HEK293 (cell line): Measurements from ENCODE around the gene PIK3R3.

ENCODE experiments used
- BCL11B ChIP-seq: fragments of 450-650 bp; formaldehyde crosslinking; IDR thresholded peaks from 2 replicates; pipeline ENCODE4 v1.5.1; 2016; ENCODE audit warnings: low read depth, missing biosample characterization, missing genetic modification characterization
- GLIS1 ChIP-seq: fragments of 450-650 bp; formaldehyde crosslinking; IDR thresholded peaks from 2 replicates; pipeline ENCODE4 v1.5.1; 2016; ENCODE audit warnings: missing biosample characterization, missing genetic modification characterization
- KLF1 ChIP-seq: fragments of 450-650 bp; formaldehyde crosslinking; IDR thresholded peaks from 2 replicates; pipeline ENCODE4 v1.5.1; 2016; ENCODE audit warnings: missing biosample characterization, missing genetic modification characterization
- KLF10 ChIP-seq: fragments of 450-650 bp; IDR thresholded peaks from 2 replicates; pipeline ENCODE4 v1.5.1; 2018; ENCODE audit warnings: missing biosample characterization, mild to moderate bottlenecking, missing genetic modification characterization
- KLF7 ChIP-seq: fragments of 450-650 bp; formaldehyde crosslinking; IDR thresholded peaks from 2 replicates; pipeline ENCODE4 v1.5.1; 2016; ENCODE audit warnings: missing biosample characterization, missing genetic modification characterization, borderline replicate concordance
- OSR2 ChIP-seq: fragments of 450-650 bp; formaldehyde crosslinking; IDR thresholded peaks from 2 replicates; pipeline ENCODE4 v1.5.1; 2016; ENCODE audit warnings: missing biosample characterization, missing genetic modification characterization
- SCRT2 ChIP-seq: fragments of 450-650 bp; formaldehyde crosslinking; IDR thresholded peaks from 2 replicates; pipeline ENCODE4 v1.5.1; 2016; ENCODE audit warnings: missing biosample characterization, missing genetic modification characterization
- SP7 ChIP-seq: fragments of 450-650 bp; formaldehyde crosslinking; IDR thresholded peaks from 2 replicates; pipeline ENCODE4 v1.5.1; 2016; ENCODE audit warnings: missing biosample characterization, missing genetic modification characterization
- ZBTB1 ChIP-seq: fragments of 450-650 bp; formaldehyde crosslinking; IDR thresholded peaks from 2 replicates; pipeline ENCODE4 v1.5.1; 2016; ENCODE audit warnings: missing biosample characterization, missing genetic modification characterization
- ZBTB17 ChIP-seq: fragments of 450-650 bp; formaldehyde crosslinking; IDR thresholded peaks from 2 replicates; pipeline ENCODE4 v1.5.1; 2016; ENCODE audit warnings: missing biosample characterization, missing genetic modification characterization
- ZBTB8A ChIP-seq: fragments of 450-650 bp; formaldehyde crosslinking; IDR thresholded peaks from 2 replicates; pipeline ENCODE4 v1.5.1; 2016; ENCODE audit warnings: missing biosample characterization, missing genetic modification characterization
- ZNF140 ChIP-seq: fragments of 450-650 bp; formaldehyde crosslinking; IDR thresholded peaks from 2 replicates; pipeline ENCODE4 v1.5.1; 2016; ENCODE audit warnings: missing biosample characterization, missing genetic modification characterization
- ZNF146 ChIP-seq: fragments of 450-650 bp; formaldehyde crosslinking; IDR thresholded peaks from 2 replicates; pipeline ENCODE4 v1.5.1; 2016; ENCODE audit warnings: missing biosample characterization, missing genetic modification characterization
- ZNF19 ChIP-seq: fragments of 450-650 bp; formaldehyde crosslinking; IDR thresholded peaks from 2 replicates; pipeline ENCODE4; 2016; ENCODE audit warnings: missing biosample characterization, missing genetic modification characterization, low read depth
- ZNF214 ChIP-seq: fragments of 450-650 bp; formaldehyde crosslinking; IDR thresholded peaks from 2 replicates; pipeline ENCODE4 v1.5.1; 2017; ENCODE audit warnings: missing biosample characterization, mild to moderate bottlenecking, missing genetic modification characterization, borderline replicate concordance
- ZNF223 ChIP-seq: fragments of 450-650 bp; formaldehyde crosslinking; IDR thresholded peaks from 2 replicates; pipeline ENCODE4 v1.5.1; 2016; ENCODE audit warnings: missing biosample characterization, missing genetic modification characterization
- ZNF248 ChIP-seq: fragments of 450-650 bp; formaldehyde crosslinking; IDR thresholded peaks from 2 replicates; pipeline ENCODE4 v1.5.1; 2017; ENCODE audit warnings: missing biosample characterization, missing genetic modification characterization
- ZNF341 ChIP-seq: fragments of 450-650 bp; formaldehyde crosslinking; IDR thresholded peaks from 2 replicates; pipeline ENCODE4; 2016; ENCODE audit warnings: low read depth, missing biosample characterization, missing genetic modification characterization
- ZNF514 ChIP-seq: fragments of 450-650 bp; formaldehyde crosslinking; IDR thresholded peaks from 2 replicates; pipeline ENCODE4 v1.5.1; 2016; ENCODE audit warnings: missing biosample characterization, missing genetic modification characterization
- ZNF530 ChIP-seq: fragments of 450-650 bp; formaldehyde crosslinking; IDR thresholded peaks from 2 replicates; pipeline ENCODE4 v1.5.1; 2016; ENCODE audit warnings: low read depth, missing biosample characterization, missing genetic modification characterization
- ZNF548 ChIP-seq: fragments of 450-650 bp; formaldehyde crosslinking; IDR thresholded peaks from 2 replicates; pipeline ENCODE4 v1.5.1; 2016; ENCODE audit warnings: missing biosample characterization, missing genetic modification characterization
- ZNF555 ChIP-seq: fragments of 450-650 bp; formaldehyde crosslinking; conservative IDR thresholded peaks from 2 replicates; pipeline ENCODE4 v1.5.1; 2017; ENCODE audit warnings: missing biosample characterization, mild to moderate bottlenecking, missing genetic modification characterization, inconsistent platforms
- ZNF610 ChIP-seq: fragments of 450-650 bp; formaldehyde crosslinking; IDR thresholded peaks from 2 replicates; pipeline ENCODE4 v1.5.1; 2016; ENCODE audit warnings: missing biosample characterization, missing genetic modification characterization, borderline replicate concordance
- ZNF658 ChIP-seq: fragments of 450-650 bp; formaldehyde crosslinking; IDR thresholded peaks from 2 replicates; pipeline ENCODE4; 2016; ENCODE audit warnings: missing biosample characterization, missing genetic modification characterization
- ZNF670 ChIP-seq: fragments of 450-650 bp; formaldehyde crosslinking; IDR thresholded peaks from 2 replicates; pipeline ENCODE4 v1.5.1; 2016; ENCODE audit warnings: missing biosample characterization, missing genetic modification characterization, low read depth
- ZNF677 ChIP-seq: fragments of 450-650 bp; IDR thresholded peaks from 2 replicates; pipeline ENCODE4 v1.5.0; 2018; ENCODE audit warnings: missing biosample characterization, mild to moderate bottlenecking, missing genetic modification characterization, moderate library complexity
- ZNF747 ChIP-seq: fragments of 450-650 bp; formaldehyde crosslinking; IDR thresholded peaks from 2 replicates; pipeline ENCODE4 v1.5.1; 2016; ENCODE audit warnings: missing biosample characterization, missing genetic modification characterization
- ZNF776 ChIP-seq: fragments of 450-650 bp; formaldehyde crosslinking; IDR thresholded peaks from 2 replicates; pipeline ENCODE4 v1.5.0; 2017; ENCODE audit warnings: missing biosample characterization, missing genetic modification characterization, borderline replicate concordance
- ZNF791 ChIP-seq: fragments of 450-650 bp; formaldehyde crosslinking; IDR thresholded peaks from 2 replicates; pipeline ENCODE4 v1.5.1; 2016; ENCODE audit warnings: missing biosample characterization, missing genetic modification characterization
- ZNF837 ChIP-seq: fragments of 450-650 bp; formaldehyde crosslinking; IDR thresholded peaks from 2 replicates; pipeline ENCODE4 v1.5.1; 2016; ENCODE audit warnings: missing biosample characterization, missing genetic modification characterization
- ZXDB ChIP-seq: fragments of 450-650 bp; formaldehyde crosslinking; IDR thresholded peaks from 2 replicates; pipeline ENCODE4 v1.5.1; 2016; ENCODE audit warnings: missing biosample characterization, missing genetic modification characterization
- TF ChIP-seq, protein P1 (sequence below): fragments of 450-650 bp; formaldehyde crosslinking; IDR thresholded peaks from 2 replicates; pipeline ENCODE4 v1.5.1; 2016; ENCODE audit warnings: missing biosample characterization, missing genetic modification characterization
- TF ChIP-seq, protein P2 (sequence below): fragments of 450-650 bp; formaldehyde crosslinking; IDR thresholded peaks from 2 replicates; pipeline ENCODE4 v1.5.1; 2016; ENCODE audit warnings: missing biosample characterization, missing genetic modification characterization
- TF ChIP-seq, protein P3 (sequence below): fragments of 450-650 bp; formaldehyde crosslinking; IDR thresholded peaks from 2 replicates; pipeline ENCODE4 v1.5.1; 2016; ENCODE audit warnings: missing biosample characterization, missing genetic modification characterization
- TF ChIP-seq, protein P4 (sequence below): fragments of 450-650 bp; formaldehyde crosslinking; IDR thresholded peaks from 2 replicates; pipeline ENCODE4 v1.5.1; 2017; ENCODE audit warnings: missing biosample characterization, missing genetic modification characterization

PIK3R3 gene

DNA sequence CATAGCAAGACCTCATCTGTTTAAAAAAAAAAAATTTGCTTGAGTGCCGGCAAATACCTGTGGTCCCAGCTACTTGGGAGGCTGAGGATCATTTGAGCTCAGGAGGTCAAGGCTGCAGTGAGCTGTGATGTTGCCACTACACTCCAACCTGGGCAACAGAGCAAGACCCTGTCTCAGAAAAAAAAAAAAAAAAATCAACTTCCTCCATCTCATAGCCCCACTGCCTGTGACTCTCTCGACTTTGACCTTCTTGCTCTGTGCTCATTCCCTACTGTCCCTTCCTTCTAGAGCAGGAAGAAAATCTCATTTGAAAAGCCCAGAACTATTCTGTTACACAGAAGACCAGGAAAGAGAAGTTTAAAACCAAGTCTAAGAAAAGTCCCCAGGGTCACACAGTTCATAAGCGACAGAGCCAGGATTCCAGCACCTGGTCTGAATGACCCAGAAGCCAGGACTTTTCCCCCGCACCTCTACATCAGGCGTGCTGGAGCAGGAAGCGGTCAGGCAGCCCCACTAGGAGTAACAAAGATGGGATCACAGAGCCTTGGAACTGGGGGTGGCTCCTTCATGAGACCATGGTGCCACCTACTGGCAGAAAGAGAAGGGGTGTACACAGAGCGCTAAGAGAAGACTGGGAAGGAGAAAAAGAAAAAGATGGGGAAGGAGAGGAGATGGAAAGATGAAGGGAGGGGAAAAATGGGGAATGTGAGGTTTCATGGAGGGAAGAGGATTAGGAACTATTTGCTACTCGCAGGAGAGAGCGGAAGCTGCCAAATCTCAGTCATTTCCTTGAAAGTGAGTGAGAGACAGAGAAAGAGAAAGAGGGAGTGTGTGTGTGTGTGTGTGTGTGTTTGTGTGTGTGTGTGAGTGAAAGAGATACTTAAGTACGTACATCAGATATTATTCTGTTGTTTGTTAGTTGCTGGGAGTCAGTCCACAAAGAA is 47.0 kb upstream of the PIK3R3 start (continued):
- TF ChIP-seq ZNF214 (tag by site-specific recombination) (no peak), ZNF140 (tag by site-specific recombination) (no peak), ZNF776 (tag by site-specific recombination) (no peak), ZNF747 (tag by site-specific recombination) (no peak), ZBTB8A (tag by site-specific recombination) (no peak), KLF1 (no peak), ZNF791 (tag by site-specific recombination) (no peak), ZBTB17 (tag by site-specific recombination) (peak; percentile 99), ZNF223 (tag by site-specific recombination) (no peak), ZNF837 (tag by site-specific recombination) (no peak), ZNF146 (tag by site-specific recombination) (no peak), KLF10 (no peak), BCL11B (tag by site-specific recombination) (no peak), ZNF248 (no peak), ZNF514 (no peak), KLF7 (tag by site-specific recombination) (peak; percentile 38; the same call in 1 of the 2 replicates), ZNF670 (tag by site-specific recombination) (no peak), ZNF677 (tag by site-specific recombination) (no peak), OSR2 (tag by site-specific recombination) (no peak), ZBTB1 (tag by site-specific recombination) (no peak), ZXDB (tag by site-specific recombination) (no peak; the same call in 1 of the 2 replicates), ZNF530 (tag by site-specific recombination) (no peak), SCRT2 (tag by site-specific recombination) (no peak), ZNF555 (tag by site-specific recombination) (no peak), SP7 (tag by site-specific recombination) (peak; percentile 77; the same call in 1 of the 2 replicates), ZNF548 (tag by site-specific recombination) (no peak), ZNF19 (tag by site-specific recombination) (no peak), GLIS1 (tag by site-specific recombination) (no peak; the same call in 1 of the 2 replicates), ZNF341 (tag by site-specific recombination) (no peak), ZNF658 (tag by site-specific recombination) (no peak), ZNF610 (no peak)
- TF ChIP-seq, protein P1, sequence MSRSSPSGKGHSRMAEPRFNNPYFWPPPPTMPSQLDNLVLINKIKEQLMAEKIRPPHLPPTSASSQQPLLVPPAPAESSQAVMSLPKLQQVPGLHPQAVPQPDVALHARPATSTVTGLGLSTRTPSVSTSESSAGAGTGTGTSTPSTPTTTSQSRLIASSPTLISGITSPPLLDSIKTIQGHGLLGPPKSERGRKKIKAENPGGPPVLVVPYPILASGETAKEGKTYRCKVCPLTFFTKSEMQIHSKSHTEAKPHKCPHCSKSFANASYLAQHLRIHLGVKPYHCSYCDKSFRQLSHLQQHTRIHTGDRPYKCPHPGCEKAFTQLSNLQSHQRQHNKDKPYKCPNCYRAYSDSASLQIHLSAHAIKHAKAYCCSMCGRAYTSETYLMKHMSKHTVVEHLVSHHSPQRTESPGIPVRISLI = no peak
- TF ChIP-seq, protein P2, sequence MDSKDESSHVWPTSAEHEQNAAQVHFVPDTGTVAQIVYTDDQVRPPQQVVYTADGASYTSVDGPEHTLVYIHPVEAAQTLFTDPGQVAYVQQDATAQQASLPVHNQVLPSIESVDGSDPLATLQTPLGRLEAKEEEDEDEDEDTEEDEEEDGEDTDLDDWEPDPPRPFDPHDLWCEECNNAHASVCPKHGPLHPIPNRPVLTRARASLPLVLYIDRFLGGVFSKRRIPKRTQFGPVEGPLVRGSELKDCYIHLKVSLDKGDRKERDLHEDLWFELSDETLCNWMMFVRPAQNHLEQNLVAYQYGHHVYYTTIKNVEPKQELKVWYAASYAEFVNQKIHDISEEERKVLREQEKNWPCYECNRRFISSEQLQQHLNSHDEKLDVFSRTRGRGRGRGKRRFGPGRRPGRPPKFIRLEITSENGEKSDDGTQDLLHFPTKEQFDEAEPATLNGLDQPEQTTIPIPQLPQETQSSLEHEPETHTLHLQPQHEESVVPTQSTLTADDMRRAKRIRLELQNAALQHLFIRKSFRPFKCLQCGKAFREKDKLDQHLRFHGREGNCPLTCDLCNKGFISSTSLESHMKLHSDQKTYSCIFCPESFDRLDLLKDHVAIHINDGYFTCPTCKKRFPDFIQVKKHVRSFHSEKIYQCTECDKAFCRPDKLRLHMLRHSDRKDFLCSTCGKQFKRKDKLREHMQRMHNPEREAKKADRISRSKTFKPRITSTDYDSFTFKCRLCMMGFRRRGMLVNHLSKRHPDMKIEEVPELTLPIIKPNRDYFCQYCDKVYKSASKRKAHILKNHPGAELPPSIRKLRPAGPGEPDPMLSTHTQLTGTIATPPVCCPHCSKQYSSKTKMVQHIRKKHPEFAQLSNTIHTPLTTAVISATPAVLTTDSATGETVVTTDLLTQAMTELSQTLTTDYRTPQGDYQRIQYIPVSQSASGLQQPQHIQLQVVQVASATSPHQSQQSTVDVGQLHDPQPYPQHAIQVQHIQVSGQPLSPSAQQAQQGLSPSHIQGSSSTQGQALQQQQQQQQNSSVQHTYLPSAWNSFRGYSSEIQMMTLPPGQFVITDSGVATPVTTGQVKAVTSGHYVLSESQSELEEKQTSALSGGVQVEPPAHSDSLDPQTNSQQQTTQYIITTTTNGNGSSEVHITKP (tag by site-specific recombination) = peak; percentile 42
- TF ChIP-seq, protein P3, sequence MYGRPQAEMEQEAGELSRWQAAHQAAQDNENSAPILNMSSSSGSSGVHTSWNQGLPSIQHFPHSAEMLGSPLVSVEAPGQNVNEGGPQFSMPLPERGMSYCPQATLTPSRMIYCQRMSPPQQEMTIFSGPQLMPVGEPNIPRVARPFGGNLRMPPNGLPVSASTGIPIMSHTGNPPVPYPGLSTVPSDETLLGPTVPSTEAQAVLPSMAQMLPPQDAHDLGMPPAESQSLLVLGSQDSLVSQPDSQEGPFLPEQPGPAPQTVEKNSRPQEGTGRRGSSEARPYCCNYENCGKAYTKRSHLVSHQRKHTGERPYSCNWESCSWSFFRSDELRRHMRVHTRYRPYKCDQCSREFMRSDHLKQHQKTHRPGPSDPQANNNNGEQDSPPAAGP (tag by site-specific recombination) = no peak
- TF ChIP-seq, protein P4, sequence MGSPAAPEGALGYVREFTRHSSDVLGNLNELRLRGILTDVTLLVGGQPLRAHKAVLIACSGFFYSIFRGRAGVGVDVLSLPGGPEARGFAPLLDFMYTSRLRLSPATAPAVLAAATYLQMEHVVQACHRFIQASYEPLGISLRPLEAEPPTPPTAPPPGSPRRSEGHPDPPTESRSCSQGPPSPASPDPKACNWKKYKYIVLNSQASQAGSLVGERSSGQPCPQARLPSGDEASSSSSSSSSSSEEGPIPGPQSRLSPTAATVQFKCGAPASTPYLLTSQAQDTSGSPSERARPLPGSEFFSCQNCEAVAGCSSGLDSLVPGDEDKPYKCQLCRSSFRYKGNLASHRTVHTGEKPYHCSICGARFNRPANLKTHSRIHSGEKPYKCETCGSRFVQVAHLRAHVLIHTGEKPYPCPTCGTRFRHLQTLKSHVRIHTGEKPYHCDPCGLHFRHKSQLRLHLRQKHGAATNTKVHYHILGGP (tag by site-specific recombination) = no peak
